Stimulated activated CD8-positive, alpha-beta memory T cell treated with anti-CD3 and anti-CD28 coated beads, Interleukin-4, amount 100 ng/mL, for 24 hours (primary cell): Measurements from ENCODE around the gene RBBP8.

ENCODE experiments used
- DNase-seq: peaks from one replicate; pipeline ENCODE4 v3.0.0-alpha.2; 2020; ENCODE audit warnings: low read depth

Gene RBBP8

GRCh38 chr18:22999647-23000046, 66.5 kb downstream of the RBBP8 start:
- DNase-seq = no peak

GRCh38 chr18:23003289-23003688, 70.2 kb downstream of the RBBP8 start:
- DNase-seq = no peak

GRCh38 chr18:23012249-23012648, 79.1 kb downstream of the RBBP8 start:
- no peak for DNase-seq

- no peak for DNase-seq
These were observed 87.6 kb downstream of the RBBP8 start for GRCh38 chr18:23020555-23021294.

- DNase-seq = no peak
These were observed 88.5 kb downstream of the RBBP8 start for GRCh38 chr18:23021623-23022022.

GRCh38 chr18:23032030-23032582, 99.0 kb downstream of the RBBP8 start:
- DNase-seq = no peak

- DNase-seq = no peak
These were observed 99.9 kb downstream of the RBBP8 start for GRCh38 chr18:23033056-23033455.

- no peak for DNase-seq
These were observed 103.6 kb downstream of the RBBP8 start for GRCh38 chr18:23036660-23037201.

GRCh38 chr18:23037646-23038045, 104.5 kb downstream of the RBBP8 start:
- no peak for DNase-seq

GRCh38 chr18:23038712-23039111, 105.6 kb downstream of the RBBP8 start:
- no peak for DNase-seq

- DNase-seq = no peak
These were observed 109.0 kb downstream of the RBBP8 start for GRCh38 chr18:23042133-23042532.

GRCh38 chr18:23043803-23044376, 110.8 kb downstream of the RBBP8 start:
- DNase-seq = no peak

- no peak for DNase-seq
These were observed 116.7 kb downstream of the RBBP8 start for GRCh38 chr18:23049698-23050373.

GRCh38 chr18:23053776-23054457, 120.8 kb downstream of the RBBP8 start:
- DNase-seq = no peak

GRCh38 chr18:23054553-23054952, 121.4 kb downstream of the RBBP8 start:
- DNase-seq = no peak

GRCh38 chr18:23056315-23056714, 123.2 kb downstream of the RBBP8 start:
- DNase-seq = no peak

- DNase-seq = no peak
These were observed 124.0 kb downstream of the RBBP8 start for GRCh38 chr18:23057096-23057495.

GRCh38 chr18:23058746-23059415, 125.8 kb downstream of the RBBP8 start:
- DNase-seq = no peak

- DNase-seq = no peak
These were observed 126.7 kb downstream of the RBBP8 start for GRCh38 chr18:23059541-23060465.

GRCh38 chr18:23062011-23062410, 128.9 kb downstream of the RBBP8 start:
- no peak for DNase-seq
